GM18520 (cell line): ENCODE measurements around the gene ADRA2C.

ENCODE experiments used
- ATAC-seq: cut with Tn5 transposase; IDR thresholded peaks from one replicate; pipeline ENCODE4 v1.9.1; 2021; ENCODE audit not compliant: unreplicated experiment

ADRA2C gene

GRCh38 chr4:3791910-3792542 lies 25.8 kb downstream of the ADRA2C start:
- no peak for ATAC-seq

- no peak for ATAC-seq
These were observed 26.6 kb downstream of the ADRA2C start for GRCh38 chr4:3792813-3793212.

GRCh38 chr4:3793545-3793944 lies 27.4 kb downstream of the ADRA2C start:
- no peak for ATAC-seq

- no peak for ATAC-seq
These were observed 30.8 kb downstream of the ADRA2C start for GRCh38 chr4:3796960-3797359.

GRCh38 chr4:3797831-3798790 lies 31.9 kb downstream of the ADRA2C start:
- ATAC-seq = no peak

- no peak for ATAC-seq
These were observed 33.3 kb downstream of the ADRA2C start for GRCh38 chr4:3799496-3799895.

GRCh38 chr4:3800351-3800750 lies 34.2 kb downstream of the ADRA2C start:
- ATAC-seq = no peak

- no peak for ATAC-seq
These were observed 35.3 kb downstream of the ADRA2C start for GRCh38 chr4:3801521-3801920.

- ATAC-seq = no peak
These were observed 35.9 kb downstream of the ADRA2C start for GRCh38 chr4:3801931-3802550.

- no peak for ATAC-seq
These were observed 36.6 kb downstream of the ADRA2C start for GRCh38 chr4:3802571-3803474.

- no peak for ATAC-seq
These were observed 37.3 kb downstream of the ADRA2C start for GRCh38 chr4:3803475-3803847.

GRCh38 chr4:3803946-3804345 lies 37.8 kb downstream of the ADRA2C start:
- no peak for ATAC-seq

- ATAC-seq = no peak
These were observed 38.8 kb downstream of the ADRA2C start for GRCh38 chr4:3805026-3805425.

- no peak for ATAC-seq
These were observed 39.5 kb downstream of the ADRA2C start for GRCh38 chr4:3805731-3806130.

GRCh38 chr4:3807311-3807710 lies 41.1 kb downstream of the ADRA2C start:
- no peak for ATAC-seq

GRCh38 chr4:3807822-3808496 lies 41.8 kb downstream of the ADRA2C start:
- ATAC-seq = no peak

- no peak for ATAC-seq
These were observed 42.4 kb downstream of the ADRA2C start for GRCh38 chr4:3808597-3808996.

GRCh38 chr4:3809028-3809427 lies 42.8 kb downstream of the ADRA2C start:
- ATAC-seq = no peak

GRCh38 chr4:3809451-3810110 lies 43.4 kb downstream of the ADRA2C start:
- ATAC-seq = no peak
